Natural killer cell (primary cell): Measurements from ENCODE around the gene PPM1M. TPM values are rescaled to one million over a fixed set of nuclear protein-coding genes. Genes with fewer than 3 reads are reported as not detected.

Experiments
- ATAC-seq, 3 donors: fragments of 150-1000 bp in 2 of 3; fragments of 200-7000 bp in 1 of 3; cut with Tn5 transposase; 1 replicate in 1 of 3; 2 replicates in 2 of 3; pipeline ENCODE4 v1.10.0; 2021; ENCODE audit warnings: mild to moderate bottlenecking in 2 of 3, moderate library complexity in 2 of 3
- DNase-seq, 2 donors: peaks; one replicate each; pipeline versions ENCODE4 v3.0.0 to v3.0.0-alpha.2; 2013 to 2021; ENCODE audit warnings: mixed read lengths in 1 of 2
- H3K27ac ChIP-seq: one replicate; pipeline ENCODE4 v1.5.1; 2013; ENCODE audit warnings: mild to moderate bottlenecking, low read length
- H3K27me3 ChIP-seq: one replicate; pipeline ENCODE4 v1.6.1; 2013; ENCODE audit warnings: low read length; ENCODE audit not compliant: control insufficient read depth, insufficient read depth
- H3K36me3 ChIP-seq: one replicate; pipeline ENCODE4 v1.6.1; 2013; ENCODE audit warnings: low read length; ENCODE audit not compliant: control insufficient read depth, insufficient read depth
- H3K4me1 ChIP-seq: one replicate; pipeline ENCODE4 v1.6.1; 2013; ENCODE audit warnings: low read length; ENCODE audit not compliant: control insufficient read depth, insufficient read depth
- H3K4me3 ChIP-seq: one replicate; pipeline ENCODE4 v1.5.1; 2013; ENCODE audit warnings: low read length
- H3K9me3 ChIP-seq: one replicate; pipeline ENCODE4 v1.6.1; 2013; ENCODE audit warnings: low read length; ENCODE audit not compliant: control insufficient read depth, insufficient read depth
- H3K27ac Mint-ChIP-seq, 2 donors: one replicate each; pipeline ENCODE4 v1.8.0; 2022; ENCODE audit warnings: mild to moderate bottlenecking in 2 of 2, mixed read lengths in 2 of 2, moderate library complexity in 1 of 2
- H3K27me3 Mint-ChIP-seq, 2 donors: one replicate each; pipeline ENCODE4 v1.8.0; 2022; ENCODE audit warnings: low read depth in 2 of 2, mixed read lengths in 2 of 2
- H3K36me3 Mint-ChIP-seq: one replicate; pipeline ENCODE4 v1.8.0; 2022; ENCODE audit warnings: mixed read lengths
- H3K4me1 Mint-ChIP-seq, 2 donors: one replicate each; pipeline ENCODE4 v1.8.0; 2022; ENCODE audit warnings: mixed read lengths in 2 of 2
- H3K4me3 Mint-ChIP-seq: one replicate; pipeline ENCODE4 v1.8.0; 2022; ENCODE audit warnings: mild to moderate bottlenecking, moderate library complexity, mixed read lengths
- H3K9me3 Mint-ChIP-seq, 2 donors: one replicate each; pipeline ENCODE4 v1.8.0; 2022; ENCODE audit warnings: mixed read lengths in 2 of 2
- WGBS: methylation state at CpG from one replicate; pipeline ENCODE4 v1.1.7; 2013; ENCODE audit warnings: missing lambda C conversion rate; ENCODE audit not compliant: insufficient coverage; 5-methylcytosine and 5-hydroxymethylcytosine counted together
- intact Hi-C: fragments of 100-400 bp; cut with micrococcal nuclease; formaldehyde crosslinking; loops from one replicate; pipeline ENCODE4 v1.14.2; 2022
- total RNA-seq, 4 donors: library from RNA; stranded (reverse); fragments of 120-200 nt in 1 of 4; gene quantifications; one replicate each; pipeline versions ENCODE4 v1.2.3 to v1.2.4, GENCODE V29; 2013 to 2022
- TF ChIP-seq, protein P1 (sequence below): fragments of 200-600 bp; IDR thresholded peaks from one replicate; pipeline ENCODE4 v1.8.0; 2022; ENCODE audit warnings: antibody characterized with exemption

PPM1M gene
- total RNA-seq, 3 donors from 2014 or later (not counting 1 experiment from before 2014, with no cell fraction given), result 66.0 to 83.7 (median 77.8) TPM

DNA sequence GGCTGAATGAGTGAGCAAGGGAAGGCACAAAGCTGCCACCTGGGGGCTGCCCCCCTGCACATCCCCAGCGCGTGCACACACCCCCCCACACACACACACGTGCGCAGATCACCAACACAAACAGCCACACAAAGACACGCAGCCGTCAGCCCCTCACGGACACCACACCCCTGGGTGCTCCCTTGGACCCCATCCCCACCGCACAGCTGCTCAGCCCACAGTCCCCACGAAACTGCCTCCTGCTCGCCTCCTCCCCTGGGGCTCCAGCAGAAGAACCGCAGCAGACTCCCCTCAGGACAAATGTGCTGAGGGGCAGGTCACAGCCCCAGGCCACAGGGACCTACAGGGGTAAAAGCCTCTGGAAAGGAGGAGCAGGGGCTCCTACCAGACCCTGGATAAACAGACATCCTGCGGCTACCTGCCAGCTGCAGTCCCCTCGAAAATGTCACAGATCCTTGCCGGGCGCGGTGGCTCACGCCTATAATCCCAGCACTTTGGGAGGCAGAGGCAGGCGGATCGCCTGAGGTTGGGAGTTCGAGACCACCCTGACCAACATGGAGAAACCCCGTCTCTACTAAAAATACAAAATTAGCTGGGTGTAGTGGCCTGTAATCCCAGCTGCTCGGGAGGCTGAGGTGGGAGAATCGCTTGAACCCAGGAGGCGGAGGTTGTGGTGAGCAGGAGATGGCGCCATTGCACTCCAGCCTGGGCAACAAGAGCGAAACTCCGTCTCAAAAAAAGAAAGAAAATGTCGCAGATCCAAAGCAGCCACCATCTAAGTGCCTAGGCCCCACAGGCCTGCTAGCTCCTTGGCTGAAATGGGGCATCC is 13.1 kb upstream of the PPM1M start:
- H3K9me3 ChIP-seq, result no peaks in the 10 kb centered on the region
- Mint-ChIP-seq H3K36me3 (no peaks in the 10 kb centered on the region), H3K4me1 (peaks cover 16 to 54% of the 10 kb centered on the region in 2 donors), H3K27me3 (no peaks in the 10 kb centered on the region), H3K9me3 (no peaks in the 10 kb centered on the region), H3K27ac (peak overlapping the region in 1 of 2 donors; percentile 73), H3K4me3 (no peak overlapping the region)
- 81% methylated on average over 27 of the region's 28 CpGs for WGBS
- H3K4me1 ChIP-seq, result peaks cover 58% of the 10 kb centered on the region
- intact Hi-C loops, result no loop called here
- peaks cover 55% of the 10 kb centered on the region for H3K36me3 ChIP-seq
- DNase-seq (peak in 1 of 2 donors; percentile 66), ATAC-seq (no peak)
- no peak overlapping the region for H3K4me3 ChIP-seq
- H3K27ac ChIP-seq, result no peak overlapping the region
- no peaks in the 10 kb centered on the region for H3K27me3 ChIP-seq
- TF ChIP-seq, protein P1, sequence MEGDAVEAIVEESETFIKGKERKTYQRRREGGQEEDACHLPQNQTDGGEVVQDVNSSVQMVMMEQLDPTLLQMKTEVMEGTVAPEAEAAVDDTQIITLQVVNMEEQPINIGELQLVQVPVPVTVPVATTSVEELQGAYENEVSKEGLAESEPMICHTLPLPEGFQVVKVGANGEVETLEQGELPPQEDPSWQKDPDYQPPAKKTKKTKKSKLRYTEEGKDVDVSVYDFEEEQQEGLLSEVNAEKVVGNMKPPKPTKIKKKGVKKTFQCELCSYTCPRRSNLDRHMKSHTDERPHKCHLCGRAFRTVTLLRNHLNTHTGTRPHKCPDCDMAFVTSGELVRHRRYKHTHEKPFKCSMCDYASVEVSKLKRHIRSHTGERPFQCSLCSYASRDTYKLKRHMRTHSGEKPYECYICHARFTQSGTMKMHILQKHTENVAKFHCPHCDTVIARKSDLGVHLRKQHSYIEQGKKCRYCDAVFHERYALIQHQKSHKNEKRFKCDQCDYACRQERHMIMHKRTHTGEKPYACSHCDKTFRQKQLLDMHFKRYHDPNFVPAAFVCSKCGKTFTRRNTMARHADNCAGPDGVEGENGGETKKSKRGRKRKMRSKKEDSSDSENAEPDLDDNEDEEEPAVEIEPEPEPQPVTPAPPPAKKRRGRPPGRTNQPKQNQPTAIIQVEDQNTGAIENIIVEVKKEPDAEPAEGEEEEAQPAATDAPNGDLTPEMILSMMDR, result no peak

DNA sequence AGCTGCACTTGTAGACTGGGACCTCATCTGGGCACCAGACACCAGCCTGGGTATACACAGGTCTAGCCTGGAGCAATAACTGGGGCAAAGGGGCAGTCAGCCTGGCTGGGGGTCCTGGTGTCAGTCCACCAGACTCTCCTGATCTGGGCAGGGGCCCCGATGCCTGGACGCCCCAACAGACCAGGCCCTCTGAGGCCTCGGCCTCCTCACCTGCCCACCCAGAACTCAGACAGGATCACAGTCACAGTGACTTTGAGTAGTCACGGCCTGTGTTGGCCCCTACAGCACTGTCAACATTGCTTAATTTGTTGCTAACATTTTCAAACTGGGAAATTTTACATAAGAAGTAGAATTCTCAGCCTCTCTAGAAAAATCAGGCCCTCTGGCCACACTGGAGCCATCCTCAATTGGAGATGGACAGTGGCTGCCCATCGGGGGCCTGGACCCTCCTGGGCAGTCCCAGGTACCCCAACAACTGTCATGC is 12.4 kb upstream of the PPM1M start:
- Mint-ChIP-seq H3K9me3 (no peaks in the 10 kb centered on the region), H3K4me3 (no peak overlapping the region), H3K36me3 (no peaks in the 10 kb centered on the region), H3K27me3 (no peaks in the 10 kb centered on the region), H3K4me1 (peaks cover 18 to 61% of the 10 kb centered on the region in 2 donors), H3K27ac (peak overlapping the region in 1 of 2 donors; percentile 73)
- 89% methylated on average over 5 of the region's 5 CpGs for WGBS
- Histone ChIP-seq H3K9me3 (no peaks in the 10 kb centered on the region), H3K4me1 (peaks cover 65% of the 10 kb centered on the region), H3K36me3 (peaks cover 50% of the 10 kb centered on the region), H3K27me3 (no peaks in the 10 kb centered on the region), H3K4me3 (no peak overlapping the region), H3K27ac (no peak overlapping the region)
- TF ChIP-seq, protein P1, result no peak
- DNase-seq, result no peak
- ATAC-seq, result no peak
- intact Hi-C loops, result no loop called here

DNA sequence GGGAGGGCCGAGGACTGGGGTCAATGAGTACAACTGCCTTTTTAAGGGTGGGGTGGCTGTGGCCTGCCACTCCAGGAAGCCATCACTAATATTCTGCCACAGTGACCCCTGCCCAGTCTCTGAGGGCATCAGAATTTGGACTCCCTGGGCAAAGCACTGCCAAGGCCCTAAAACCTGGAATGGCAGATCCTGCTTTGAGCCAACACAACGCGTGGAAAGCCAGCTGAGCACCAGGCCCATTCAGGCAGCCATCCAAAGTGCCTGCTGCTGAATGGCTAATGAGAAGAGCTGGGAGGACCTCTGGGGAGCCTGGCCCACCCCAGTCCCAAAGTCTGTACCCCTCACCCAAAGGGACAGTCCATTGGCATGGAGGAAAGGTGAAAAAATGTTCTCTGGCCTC is 11.6 kb upstream of the PPM1M start:
- Mint-ChIP-seq H3K4me1 (peaks cover 22 to 67% of the 10 kb centered on the region in 2 donors), H3K4me3 (no peak overlapping the region), H3K27ac (peak overlapping the region in 1 of 2 donors; percentile 73), H3K27me3 (no peaks in the 10 kb centered on the region), H3K9me3 (no peaks in the 10 kb centered on the region), H3K36me3 (no peaks in the 10 kb centered on the region)
- TF ChIP-seq, protein P1, result no peak
- no peak overlapping the region for H3K27ac ChIP-seq
- ATAC-seq (no peak), DNase-seq (no peak)
- intact Hi-C loops, result no loop called here
- H3K27me3 ChIP-seq, result no peaks in the 10 kb centered on the region
- no peak overlapping the region for H3K4me3 ChIP-seq
- H3K9me3 ChIP-seq, result no peaks in the 10 kb centered on the region
- H3K4me1 ChIP-seq, result peaks cover 69% of the 10 kb centered on the region
- 96% methylated on average over 3 of the region's 3 CpGs for WGBS
- H3K36me3 ChIP-seq, result peaks cover 41% of the 10 kb centered on the region
